IMR-90 (cell line): ENCODE results near the gene SLC25A25. TPM values are rescaled to one million over a fixed set of nuclear protein-coding genes. Genes with fewer than 3 reads are reported as not detected.

Source experiments
- ATAC-seq: fragments of 200-7000 bp; cut with Tn5 transposase; 2 replicates; pipeline ENCODE4 v1.9.1; 2020; ENCODE audit warnings: low read depth, mild to moderate bottlenecking, moderate library complexity
- BruUV-seq: library from RNA; stranded (reverse); fragments of 400-500 nt; replicated peaks from 2 replicates; lab custom pipeline; 2021; lab: Mats Ljungman, UMichigan
- CTCF ChIA-PET: fragments of 300-600 bp; formaldehyde crosslinking; extraction: SDS; loops from one replicate; lab custom pipeline; 2021; ENCODE audit warnings: antibody characterized with exemption; lab: Yijun Ruan, JAX
- POLR2A ChIA-PET: fragments of 300-600 bp; sonication (Branson Sonifier 250); formaldehyde crosslinking; loops from one replicate; lab custom pipeline; 2022; ENCODE audit warnings: antibody characterized with exemption; ENCODE audit not compliant: unreplicated experiment; lab: Charles Lee
- DNase-seq: peaks from one replicate; pipeline ENCODE4 v3.0.0; 2013
- H2AFZ ChIP-seq: replicated peaks from 2 replicates; pipeline ENCODE3; 2013; ENCODE audit warnings: low read length, mild to moderate bottlenecking; ENCODE audit not compliant: poor library complexity
- H2AK5ac ChIP-seq: 2 replicates; pipeline ENCODE4 v1.6.1; 2013; ENCODE audit warnings: low read depth, low read length, inconsistent platforms
- H2AK9ac ChIP-seq: replicated peaks from 2 replicates; pipeline ENCODE3; 2013; ENCODE audit warnings: mild to moderate bottlenecking, low read depth, low read length, moderate library complexity; ENCODE audit not compliant: poor library complexity
- H2BK120ac ChIP-seq: 2 replicates; pipeline ENCODE4 v1.6.1; 2013; ENCODE audit warnings: low read depth, low read length, inconsistent platforms
- H2BK15ac ChIP-seq: 3 replicates; pipeline ENCODE4 v1.6.1; 2013; ENCODE audit warnings: low read depth, low read length, inconsistent platforms
- H2BK20ac ChIP-seq: 2 replicates; pipeline ENCODE4 v1.6.1; 2013; ENCODE audit warnings: low read depth, mild to moderate bottlenecking, inconsistent platforms, low read length, moderate library complexity
- H2BK5ac ChIP-seq: 2 replicates; pipeline ENCODE4 v1.6.1; 2013; ENCODE audit warnings: mild to moderate bottlenecking, low read depth, low read length, inconsistent platforms; ENCODE audit not compliant: poor library complexity, severe bottlenecking
- H3K14ac ChIP-seq: replicated peaks from 2 replicates; pipeline ENCODE4 v1.6.1; 2013; ENCODE audit warnings: low read depth, low read length, inconsistent platforms
- H3K18ac ChIP-seq: 2 replicates; pipeline ENCODE4 v1.6.1; 2013; ENCODE audit warnings: low read depth, low read length, control low read depth
- H3K23ac ChIP-seq: 2 replicates; pipeline ENCODE4 v1.6.1; 2013; ENCODE audit warnings: low read depth, low read length, inconsistent platforms
- H3K27ac ChIP-seq: 2 replicates; pipeline ENCODE4 v1.5.1; 2013; ENCODE audit warnings: mild to moderate bottlenecking, control low read depth, low read length; ENCODE audit not compliant: insufficient read depth
- H3K27me3 ChIP-seq: 2 replicates; pipeline ENCODE4 v1.6.1; 2013; ENCODE audit warnings: low read length; ENCODE audit not compliant: control insufficient read depth, insufficient read depth
- H3K36me3 ChIP-seq: 2 replicates; pipeline ENCODE4 v1.6.1; 2013; ENCODE audit warnings: low read length, mixed read lengths; ENCODE audit not compliant: control insufficient read depth, insufficient read depth
- H3K4ac ChIP-seq: 2 replicates; pipeline ENCODE4 v1.6.1; 2013; ENCODE audit warnings: low read depth, low read length, inconsistent platforms
- H3K4me1 ChIP-seq: 2 replicates; pipeline ENCODE4 v1.6.1; 2013; ENCODE audit warnings: low read length, mixed read lengths; ENCODE audit not compliant: control insufficient read depth, insufficient read depth
- H3K4me2 ChIP-seq: 2 replicates; pipeline ENCODE4 v1.6.1; 2013; ENCODE audit warnings: low read depth, mild to moderate bottlenecking, control low read depth, low read length, moderate library complexity
- H3K4me3 ChIP-seq: 2 replicates; pipeline ENCODE4 v1.5.1; 2013; ENCODE audit warnings: low read depth, mild to moderate bottlenecking, control low read depth, low read length, moderate library complexity; ENCODE audit not compliant: insufficient read depth
- H3K56ac ChIP-seq: 2 replicates; pipeline ENCODE4 v1.6.1; 2013; ENCODE audit warnings: low read length, inconsistent platforms; ENCODE audit not compliant: insufficient read depth; ENCODE audit errors: extremely low read depth
- H3K79me1 ChIP-seq, 2 experiments: 2 replicates each; pipeline ENCODE4 v1.6.1; 2013; ENCODE audit warnings: low read length in 2 of 2, inconsistent platforms in 1 of 2, low read depth in 1 of 2
- H3K9ac ChIP-seq: 2 replicates; pipeline ENCODE4 v1.6.1; 2013; ENCODE audit warnings: low read depth, low read length, control low read depth
- H3K9me1 ChIP-seq: 2 replicates; pipeline ENCODE4 v1.6.1; 2013; ENCODE audit warnings: low read length, inconsistent platforms; ENCODE audit not compliant: insufficient read depth
- H3K9me3 ChIP-seq: 2 replicates; pipeline ENCODE4 v1.6.1; 2013; ENCODE audit warnings: low read length; ENCODE audit not compliant: control insufficient read depth, insufficient read depth
- H4K20me1 ChIP-seq: 2 replicates; pipeline ENCODE4 v1.6.1; 2013; ENCODE audit warnings: low read length, inconsistent platforms; ENCODE audit not compliant: insufficient read depth
- H4K5ac ChIP-seq: 2 replicates; pipeline ENCODE4 v1.6.1; 2013; ENCODE audit warnings: mild to moderate bottlenecking, low read depth, low read length, control low read depth
- H4K8ac ChIP-seq, 2 experiments: 2 replicates each; pipeline ENCODE4 v1.6.1; 2013; ENCODE audit warnings: low read depth in 2 of 2, low read length in 2 of 2, control low read depth in 1 of 2, inconsistent platforms in 1 of 2
- H4K91ac ChIP-seq: 2 replicates; pipeline ENCODE4 v1.6.1; 2013; ENCODE audit warnings: low read depth, low read length, inconsistent platforms; ENCODE audit not compliant: insufficient read depth
- BHLHE40 ChIP-seq: fragments of 150-350 bp; IDR thresholded peaks from 2 replicates; pipeline ENCODE4 v1.6.1; 2016; ENCODE audit warnings: mild to moderate bottlenecking, low read depth, low read length
- CEBPB ChIP-seq: IDR thresholded peaks from 2 replicates; pipeline ENCODE4 v1.6.1; 2012; ENCODE audit warnings: low read depth, low read length, improper control_type of control experiment
- CHD1 ChIP-seq: IDR thresholded peaks from 2 replicates; pipeline ENCODE4 v1.6.1; 2012; ENCODE audit warnings: low read depth, low read length, improper control_type of control experiment
- ELK1 ChIP-seq: fragments of 150-350 bp; IDR thresholded peaks from 2 replicates; pipeline ENCODE4 v1.6.1; 2016; ENCODE audit warnings: low read depth, mild to moderate bottlenecking, low read length, moderate library complexity, borderline replicate concordance
- FOS ChIP-seq: fragments of 150-350 bp; IDR thresholded peaks from 2 replicates; pipeline ENCODE4 v1.6.1; 2016; ENCODE audit warnings: low read depth, low read length
- MAFK ChIP-seq: IDR thresholded peaks from 2 replicates; pipeline ENCODE4 v1.6.1; 2012; ENCODE audit warnings: low read depth, low read length, improper control_type of control experiment
- MAZ ChIP-seq: IDR thresholded peaks from 2 replicates; pipeline ENCODE4 v1.6.1; 2012; ENCODE audit warnings: low read depth, mild to moderate bottlenecking, low read length, improper control_type of control experiment, moderate library complexity, borderline replicate concordance
- NFE2L2 ChIP-seq: fragments of 150-350 bp; IDR thresholded peaks from 2 replicates; pipeline ENCODE4 v1.6.1; 2016; ENCODE audit warnings: low read depth, mild to moderate bottlenecking, low read length
- POLR2A ChIP-seq: IDR thresholded peaks from 2 replicates; pipeline ENCODE4 v1.6.1; 2012; ENCODE audit warnings: mild to moderate bottlenecking, low read depth, low read length
- RAD21 ChIP-seq: IDR thresholded peaks from 2 replicates; pipeline ENCODE4 v1.6.1; 2012; ENCODE audit warnings: low read length, improper control_type of control experiment
- RCOR1 ChIP-seq: IDR thresholded peaks from 2 replicates; pipeline ENCODE4 v1.6.1; 2012; ENCODE audit warnings: mild to moderate bottlenecking, low read length, improper control_type of control experiment; ENCODE audit not compliant: insufficient replicate concordance
- RFX5 ChIP-seq: IDR thresholded peaks from 2 replicates; pipeline ENCODE4 v1.8.0; 2012; ENCODE audit warnings: low read depth, mild to moderate bottlenecking, low read length, moderate library complexity
- SMC3 ChIP-seq: fragments of 150-350 bp; IDR thresholded peaks from 2 replicates; pipeline ENCODE4 v1.6.1; 2016; ENCODE audit warnings: low read depth, mild to moderate bottlenecking, antibody characterized with exemption, low read length, moderate library complexity
- USF2 ChIP-seq: fragments of 150-350 bp; IDR thresholded peaks from 2 replicates; pipeline ENCODE4 v1.6.1; 2017; ENCODE audit warnings: mild to moderate bottlenecking, antibody characterized with exemption, low read length, low read depth
- WGBS, 2 experiments: methylation state at CpG; one replicate each; pipeline versions ENCODE4 v1.1.5 to v1.1.7; 2013; ENCODE audit warnings: missing lambda C conversion rate in 2 of 2; ENCODE audit not compliant: insufficient read length in 1 of 2; ENCODE audit errors: extremely low coverage in 2 of 2; 5-methylcytosine and 5-hydroxymethylcytosine counted together
- dilution Hi-C: fragments of 300-500 bp; cut with HindIII; formaldehyde crosslinking; loops from one replicate; pipeline ENCODE4 v1.14.3; 2018; ENCODE audit warnings: low sequenced_read_pairs; ENCODE audit not compliant: unreplicated experiment
- in situ Hi-C: fragments of 300-500 bp; cut with MboI; formaldehyde crosslinking; loops from 3 replicates; pipeline ENCODE4 v1.14.3; 2019; ENCODE audit warnings: low sequenced_read_pairs, inconsistent platforms, mixed read lengths
- intact Hi-C: fragments of 100-400 bp; cut with micrococcal nuclease; formaldehyde crosslinking; loops from 2 replicates; pipeline ENCODE4 v1.10.0; 2022
- polyA plus RNA-seq, 3 experiments: library from polyadenylated mRNA; depleted of rRNA; stranded (reverse); fragments of >200 nt; gene quantifications; 2 replicates each; pipeline ENCODE4 v1.2.3, GENCODE V29; 2012; ENCODE audit warnings: low replicate concordance in 1 of 3
- total RNA-seq: library from RNA; depleted of rRNA; stranded (reverse); fragments of >200 nt; gene quantifications from 2 replicates; pipeline ENCODE4 v1.2.3, GENCODE V29; 2012
- TF ChIP-seq, protein P1 (sequence below): conservative IDR thresholded peaks from 2 replicates; pipeline ENCODE4 v1.5.1; 2012; ENCODE audit warnings: mild to moderate bottlenecking, low read depth, low read length, improper control_type of control experiment

SLC25A25 gene
- total and polyA plus RNA-seq, 2 of the 4 experiments (the other 2 are of a cell fraction): 14.0 to 17.9 TPM

DNA sequence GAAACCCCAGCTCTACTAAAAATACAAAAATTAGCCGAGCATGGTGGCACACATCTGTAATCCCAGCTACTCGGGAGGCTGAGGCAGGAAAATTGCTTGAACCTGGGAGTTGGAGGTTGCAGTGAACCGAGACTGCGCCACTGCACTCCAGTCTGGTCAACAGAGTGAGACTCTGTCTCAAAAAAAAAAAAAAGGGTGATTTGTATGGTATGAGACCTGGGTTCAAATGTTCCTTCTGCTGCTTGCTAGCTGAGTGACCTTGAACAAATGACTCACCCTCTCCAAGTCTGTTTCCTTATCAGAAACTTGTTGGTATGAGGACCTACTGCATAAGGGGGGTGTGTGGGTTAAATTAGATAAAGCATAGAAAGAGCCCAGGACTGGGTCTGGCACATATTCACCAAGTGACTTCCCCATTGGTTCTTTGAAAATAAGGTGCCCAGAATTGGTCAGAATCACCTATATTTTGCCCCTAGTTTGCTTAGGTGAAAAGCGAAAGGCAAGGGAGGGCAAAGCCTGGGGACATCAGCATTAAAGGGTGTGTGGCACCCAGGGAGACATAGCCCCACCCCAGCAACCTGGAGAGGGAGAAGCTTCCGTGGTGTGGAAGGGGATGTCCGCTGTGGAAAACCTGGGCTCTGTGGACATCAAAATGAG is 9.9 kb downstream of the SLC25A25 start:
- H3K23ac ChIP-seq: no peak overlapping the region
- H4K5ac ChIP-seq: no peak overlapping the region
- ATAC-seq (no peak), DNase-seq (no peak)
- no peak overlapping the region for H2AFZ ChIP-seq
- ChIA-PET POLR2A (interaction anchor here (0.7 kb wide), 1 partner anchor 103 kb away, joined by 3 read pairs; no protein-coding TSS in a partner anchor), CTCF (interaction anchor here (0.5 kb wide), 1 partner anchor 8 kb away, joined by 5 read pairs; no protein-coding TSS in a partner anchor)
- dilution Hi-C loops: no loop called here
- H3K4me3 ChIP-seq: no peak overlapping the region
- WGBS, 2 experiments: no CpG with 5 or more reads among the region's 7 CpGs
- peak overlapping the region; percentile 42; the same call in 1 of the 2 replicates for H3K27ac ChIP-seq
- H3K27me3 ChIP-seq: no peaks in the 10 kb centered on the region
- intact Hi-C loops: no loop called here
- no peaks in the 10 kb centered on the region for H3K9me3 ChIP-seq
- peak overlapping the region; percentile 53; the same call in 1 of the 2 replicates for H3K14ac ChIP-seq
- H2AK9ac ChIP-seq: no peak overlapping the region
- peaks cover 13% of the 10 kb centered on the region for H3K9me1 ChIP-seq
- H3K4me2 ChIP-seq: no peak overlapping the region
- peaks cover 11% of the 10 kb centered on the region for H4K20me1 ChIP-seq
- H3K4me1 ChIP-seq: peaks cover 38% of the 10 kb centered on the region
- H3K36me3 ChIP-seq: no peaks in the 10 kb centered on the region
- in situ Hi-C loops: no loop called here
- H3K9ac ChIP-seq: no peak overlapping the region
- H3K18ac ChIP-seq: 0 out of 2 replicates have a peak overlapping the region, but pooled peaks have one; percentile 25
- H2AK5ac ChIP-seq: peak overlapping the region; percentile 26
- peaks cover 0 to 73% of the 10 kb centered on the region in 2 experiments; a peak in 2 of 4 replicates for H3K79me1 ChIP-seq
- no peak overlapping the region for H2BK20ac ChIP-seq
- H3K56ac ChIP-seq: no peak overlapping the region
- peak overlapping the region in 1 of 2 experiments; percentile 46; a peak in 1 of 4 replicates for H4K8ac ChIP-seq
- no peak overlapping the region for H4K91ac ChIP-seq
- BruUV-seq: no TSS peak
- H2BK5ac ChIP-seq: no peak overlapping the region
- no peak overlapping the region for H2BK15ac ChIP-seq
- H2BK120ac ChIP-seq: no peak overlapping the region
- peak overlapping the region; percentile 32 for H3K4ac ChIP-seq
- TF ChIP-seq RAD21: no peak
- no peak for TF ChIP-seq NFE2L2
- no peak for TF ChIP-seq CEBPB
- TF ChIP-seq SMC3: no peak
- no peak for TF ChIP-seq BHLHE40
- no peak for TF ChIP-seq MAFK
- no peak for TF ChIP-seq MAZ
- no peak for TF ChIP-seq CHD1
- no peak for TF ChIP-seq FOS
- no peak for TF ChIP-seq USF2
- no peak for TF ChIP-seq RFX5
- TF ChIP-seq, protein P1, sequence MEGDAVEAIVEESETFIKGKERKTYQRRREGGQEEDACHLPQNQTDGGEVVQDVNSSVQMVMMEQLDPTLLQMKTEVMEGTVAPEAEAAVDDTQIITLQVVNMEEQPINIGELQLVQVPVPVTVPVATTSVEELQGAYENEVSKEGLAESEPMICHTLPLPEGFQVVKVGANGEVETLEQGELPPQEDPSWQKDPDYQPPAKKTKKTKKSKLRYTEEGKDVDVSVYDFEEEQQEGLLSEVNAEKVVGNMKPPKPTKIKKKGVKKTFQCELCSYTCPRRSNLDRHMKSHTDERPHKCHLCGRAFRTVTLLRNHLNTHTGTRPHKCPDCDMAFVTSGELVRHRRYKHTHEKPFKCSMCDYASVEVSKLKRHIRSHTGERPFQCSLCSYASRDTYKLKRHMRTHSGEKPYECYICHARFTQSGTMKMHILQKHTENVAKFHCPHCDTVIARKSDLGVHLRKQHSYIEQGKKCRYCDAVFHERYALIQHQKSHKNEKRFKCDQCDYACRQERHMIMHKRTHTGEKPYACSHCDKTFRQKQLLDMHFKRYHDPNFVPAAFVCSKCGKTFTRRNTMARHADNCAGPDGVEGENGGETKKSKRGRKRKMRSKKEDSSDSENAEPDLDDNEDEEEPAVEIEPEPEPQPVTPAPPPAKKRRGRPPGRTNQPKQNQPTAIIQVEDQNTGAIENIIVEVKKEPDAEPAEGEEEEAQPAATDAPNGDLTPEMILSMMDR: no peak
- no peak for TF ChIP-seq POLR2A
- no peak for TF ChIP-seq ELK1
- no peak for TF ChIP-seq RCOR1
